ENCODE results near the gene MARK3.
"Not testable (repeated sequence)": the region's sequence is repeated elsewhere in the genome, so short reads cannot be mapped to it uniquely, and the experiment has no call there.

MARK3 gene

GRCh38 chr14:103512701-103513611, 127.7 kb downstream of the MARK3 start:
- DNase-seq (ENCODE audit: low read depth): no peak

GRCh38 chr14:103514596-103515421, 129.6 kb downstream of the MARK3 start:
- DNase-seq (ENCODE audit: low read depth): no peak

GRCh38 chr14:103516426-103517173, 131.4 kb downstream of the MARK3 start:
- DNase-seq (ENCODE audit: low read depth): no peak

GRCh38 chr14:103517174-103517566, 132.0 kb downstream of the MARK3 start:
- no peak for DNase-seq (ENCODE audit: low read depth)

- no peak for DNase-seq (ENCODE audit: low read depth)
Measured at GRCh38 chr14:103517721-103518421, 132.7 kb downstream of the MARK3 start.

GRCh38 chr14:103518422-103519042, 133.3 kb downstream of the MARK3 start:
- DNase-seq (ENCODE audit: low read depth): no peak

- DNase-seq (ENCODE audit: low read depth): no peak
Measured at GRCh38 chr14:103519043-103519836, 134.0 kb downstream of the MARK3 start.

GRCh38 chr14:103519837-103520212, 134.6 kb downstream of the MARK3 start:
- DNase-seq (ENCODE audit: low read depth): no peak

- DNase-seq (ENCODE audit: low read depth): no peak
Measured at GRCh38 chr14:103520269-103520656, 135.0 kb downstream of the MARK3 start.

- DNase-seq (ENCODE audit: low read depth): peak; percentile 59
Measured at GRCh38 chr14:103520657-103521437, 135.6 kb downstream of the MARK3 start.

- no peak for DNase-seq (ENCODE audit: low read depth)
Measured at GRCh38 chr14:103521438-103521950, 136.3 kb downstream of the MARK3 start.

GRCh38 chr14:103521951-103522563, 136.8 kb downstream of the MARK3 start:
- DNase-seq (ENCODE audit: low read depth): no peak

- no peak for DNase-seq (ENCODE audit: low read depth)
Measured at GRCh38 chr14:103522649-103523574, 137.7 kb downstream of the MARK3 start, which contains the start of gene CKB. TSS of gene CKB (minus strand) at chr14:103522830. CDS start at chr14:103522493, 337 bp downstream.

GRCh38 chr14:103523575-103523954, 138.3 kb downstream of the MARK3 start:
- DNase-seq (ENCODE audit: low read depth): no peak

GRCh38 chr14:103524002-103524935, 139.1 kb downstream of the MARK3 start:
- DNase-seq (ENCODE audit: low read depth): no peak

- not testable (repeated sequence) for DNase-seq (ENCODE audit: low read depth)
Measured at GRCh38 chr14:103525430-103526246, 140.4 kb downstream of the MARK3 start.

Data from stimulated activated CD8-positive, alpha-beta memory T cell treated with anti-CD3 and anti-CD28 coated beads, Interleukin-12 subunit alpha, Interleukin-12 subunit beta, amount 100 ng/mL, for 4 hours (primary cell).